HUES64 (cell line): ENCODE data around the gene PRR33.

Source experiments
- H3K27ac ChIP-seq: 2 replicates; pipeline ENCODE4 v1.7.0; 2013; ENCODE audit warnings: low read depth, low read length, inconsistent platforms
- H3K27me3 ChIP-seq: 2 replicates; pipeline ENCODE4 v1.6.1; 2013; ENCODE audit warnings: mild to moderate bottlenecking, low read length; ENCODE audit not compliant: insufficient read depth
- H3K36me3 ChIP-seq: 2 replicates; pipeline ENCODE4 v1.6.1; 2013; ENCODE audit warnings: mild to moderate bottlenecking, low read length; ENCODE audit not compliant: insufficient read depth
- H3K4me1 ChIP-seq: 2 replicates; pipeline ENCODE4 v1.6.1; 2013; ENCODE audit warnings: mild to moderate bottlenecking, low read length, moderate library complexity; ENCODE audit not compliant: insufficient read depth
- H3K4me3 ChIP-seq: 2 replicates; pipeline ENCODE4 v1.5.1; 2013; ENCODE audit warnings: mild to moderate bottlenecking, low read length, moderate library complexity
- H3K9ac ChIP-seq: 2 replicates; pipeline ENCODE4 v1.6.1; 2013; ENCODE audit warnings: mild to moderate bottlenecking, low read depth, low read length
- H3K9me3 ChIP-seq: 2 replicates; pipeline ENCODE4 v1.6.1; 2013; ENCODE audit warnings: low read depth, low read length; ENCODE audit not compliant: insufficient read depth
- WGBS: fragments of 150-250, 120-280 bp; methylation state at CpG from one replicate; pipeline ENCODE4 v1.1.7; 2013; ENCODE audit warnings: missing lambda C conversion rate; 5-methylcytosine and 5-hydroxymethylcytosine counted together

The PRR33 gene

GRCh38 chr11:1926156-1927025 is 34.7 kb upstream of the PRR33 start:
- no peaks in the 10 kb centered on the region for H3K4me1 ChIP-seq
- no peak overlapping the region for H3K4me3 ChIP-seq
- WGBS: 93% methylated on average over 41 of the region's 41 CpGs
- no peaks in the 10 kb centered on the region for H3K36me3 ChIP-seq
- no peaks in the 10 kb centered on the region for H3K9me3 ChIP-seq
- no peak overlapping the region for H3K9ac ChIP-seq
- no peaks in the 10 kb centered on the region for H3K27me3 ChIP-seq
- H3K27ac ChIP-seq: no peak overlapping the region

GRCh38 chr11:1925373-1926155 is 33.9 kb upstream of the PRR33 start:
- H3K9ac ChIP-seq: no peak overlapping the region
- no peaks in the 10 kb centered on the region for H3K4me1 ChIP-seq
- no peaks in the 10 kb centered on the region for H3K36me3 ChIP-seq
- no peaks in the 10 kb centered on the region for H3K27me3 ChIP-seq
- no peak overlapping the region for H3K4me3 ChIP-seq
- 94% methylated on average over 23 of the region's 23 CpGs for WGBS
- no peaks in the 10 kb centered on the region for H3K9me3 ChIP-seq
- H3K27ac ChIP-seq: no peak overlapping the region

- Histone ChIP-seq H3K4me1 (no peaks in the 10 kb centered on the region), H3K9ac (no peak overlapping the region), H3K27me3 (no peaks in the 10 kb centered on the region), H3K9me3 (no peaks in the 10 kb centered on the region), H3K36me3 (no peaks in the 10 kb centered on the region), H3K27ac (no peak overlapping the region), H3K4me3 (no peak overlapping the region)
- 82% methylated on average over 20 of the region's 21 CpGs for WGBS
Measured at GRCh38 chr11:1924646-1925372, 33.1 kb upstream of the PRR33 start.

GRCh38 chr11:1924181-1924580 is 32.5 kb upstream of the PRR33 start:
- no peak overlapping the region for H3K27ac ChIP-seq
- no peaks in the 10 kb centered on the region for H3K9me3 ChIP-seq
- no peak overlapping the region for H3K9ac ChIP-seq
- H3K4me3 ChIP-seq: no peak overlapping the region
- WGBS: 94% methylated on average over 17 of the region's 17 CpGs
- no peaks in the 10 kb centered on the region for H3K4me1 ChIP-seq
- no peaks in the 10 kb centered on the region for H3K36me3 ChIP-seq
- no peaks in the 10 kb centered on the region for H3K27me3 ChIP-seq

GRCh38 chr11:1923201-1923956 is 31.7 kb upstream of the PRR33 start:
- H3K4me1 ChIP-seq: no peaks in the 10 kb centered on the region
- no peak overlapping the region for H3K9ac ChIP-seq
- no peak overlapping the region for H3K4me3 ChIP-seq
- no peaks in the 10 kb centered on the region for H3K27me3 ChIP-seq
- no peaks in the 10 kb centered on the region for H3K36me3 ChIP-seq
- WGBS: 91% methylated on average over 22 of the region's 22 CpGs
- H3K9me3 ChIP-seq: no peaks in the 10 kb centered on the region
- no peak overlapping the region for H3K27ac ChIP-seq

GRCh38 chr11:1922481-1923081 is 30.9 kb upstream of the PRR33 start:
- 87% methylated on average over 14 of the region's 14 CpGs for WGBS
- no peak overlapping the region for H3K27ac ChIP-seq

GRCh38 chr11:1921574-1922141 is 30.0 kb upstream of the PRR33 start:
- no peaks in the 10 kb centered on the region for H3K36me3 ChIP-seq
- no peak overlapping the region for H3K27ac ChIP-seq
- no peaks in the 10 kb centered on the region for H3K9me3 ChIP-seq
- no peaks in the 10 kb centered on the region for H3K4me1 ChIP-seq
- no peak overlapping the region for H3K9ac ChIP-seq
- H3K27me3 ChIP-seq: no peaks in the 10 kb centered on the region
- H3K4me3 ChIP-seq: no peak overlapping the region
- WGBS: 87% methylated on average over 18 of the region's 18 CpGs

More at GRCh38 chr11:1922481-1923081, 30.9 kb upstream of the PRR33 start:
- Histone ChIP-seq H3K9ac (no peak overlapping the region), H3K9me3 (no peaks in the 10 kb centered on the region), H3K4me1 (no peaks in the 10 kb centered on the region), H3K27me3 (no peaks in the 10 kb centered on the region), H3K36me3 (no peaks in the 10 kb centered on the region), H3K4me3 (no peak overlapping the region)

- Histone ChIP-seq H3K4me1 (no peaks in the 10 kb centered on the region), H3K27ac (no peak overlapping the region), H3K9me3 (no peaks in the 10 kb centered on the region), H3K9ac (no peak overlapping the region), H3K36me3 (no peaks in the 10 kb centered on the region), H3K27me3 (no peaks in the 10 kb centered on the region), H3K4me3 (no peak overlapping the region)
- 83% methylated on average over 21 of the region's 21 CpGs for WGBS
Measured at GRCh38 chr11:1920909-1921573, 29.3 kb upstream of the PRR33 start.

GRCh38 chr11:1920128-1920908 is 28.6 kb upstream of the PRR33 start:
- H3K9ac ChIP-seq: no peak overlapping the region
- no peak overlapping the region for H3K4me3 ChIP-seq
- H3K9me3 ChIP-seq: no peaks in the 10 kb centered on the region
- H3K27ac ChIP-seq: no peak overlapping the region
- no peaks in the 10 kb centered on the region for H3K4me1 ChIP-seq
- H3K27me3 ChIP-seq: no peaks in the 10 kb centered on the region
- whole genome bisulfite sequencing: 93% methylated on average over 25 of the region's 25 CpGs
- H3K36me3 ChIP-seq: no peaks in the 10 kb centered on the region
